Breast epithelium (tissue), 4 donors: ENCODE measurements around the gene CPNE5. TPM values are rescaled to one million over a fixed set of nuclear protein-coding genes. Genes with fewer than 3 reads are reported as not detected.
A peak's percentile ranks its signal among the peaks of the same experiment; 100 is the strongest.

Experiments used
- DNase-seq, 2 donors: peaks; one replicate each; pipeline ENCODE4 v3.0.0-alpha.2; 2019; ENCODE audit warnings: low spot score in 2 of 2
- H3K27ac ChIP-seq, 2 donors: fragments of 200-600 bp; sonication (generic) in 1 of 2; one replicate each; pipeline ENCODE4 v1.5.1; 2016 to 2019; ENCODE audit warnings: mild to moderate bottlenecking in 1 of 2
- H3K27me3 ChIP-seq, 2 donors: fragments of 200-600 bp; sonication (generic) in 1 of 2; one replicate each; pipeline versions ENCODE4 v1.5.1 to v1.6.0; 2017 to 2019; ENCODE audit warnings: control low read depth in 1 of 2, mild to moderate bottlenecking in 1 of 2
- H3K36me3 ChIP-seq: fragments of 200-600 bp; one replicate; pipeline ENCODE4 v1.5.1; 2019
- H3K4me1 ChIP-seq, 2 donors: fragments of 200-600 bp; sonication (generic); one replicate each; pipeline ENCODE4 v1.5.1; 2016 to 2019; ENCODE audit warnings: control low read depth in 1 of 2
- H3K4me3 ChIP-seq, 3 donors: fragments of 200-600 bp; sonication (generic); 1 replicate in 2 of 3; 2 replicates in 1 of 3; pipeline ENCODE4 v1.5.1; 2016 to 2019; ENCODE audit warnings: mild to moderate bottlenecking in 3 of 3, moderate library complexity in 2 of 3
- H3K9me3 ChIP-seq, 2 donors: fragments of 200-600 bp; sonication (generic) in 1 of 2; one replicate each; pipeline ENCODE4 v1.5.1; 2016 to 2019; ENCODE audit warnings: control low read depth in 1 of 2
- POLR2A ChIP-seq: fragments of 450-650 bp; IDR thresholded peaks from one replicate; pipeline ENCODE4 v1.6.1; 2016; ENCODE audit warnings: antibody characterized with exemption, mild to moderate bottlenecking, moderate library complexity
- POLR2AphosphoS5 ChIP-seq, 3 donors: sonication (generic); formaldehyde crosslinking; IDR thresholded peaks; one replicate each; pipeline ENCODE4 v1.6.1; 2017; ENCODE audit warnings: antibody characterized with exemption in 3 of 3
- intact Hi-C: fragments of 100-400 bp; cut with DNase I; formaldehyde crosslinking; loops from one replicate; pipeline ENCODE4 v1.15.1; 2023; ENCODE audit warnings: low total_unique reads
- total RNA-seq, 3 donors: library from RNA; depleted of rRNA; stranded (reverse); fragments of >200 nt; gene quantifications; one replicate each; pipeline ENCODE4 v1.1.0, GENCODE V29; 2016
- TF ChIP-seq, protein P1 (sequence below), 3 donors: fragments of 450-650 bp; IDR thresholded peaks; one replicate each; pipeline ENCODE4 v1.5.1; 2016 to 2017; ENCODE audit warnings: antibody characterized with exemption in 3 of 3, mild to moderate bottlenecking in 3 of 3, moderate library complexity in 3 of 3

Gene CPNE5
- total RNA-seq, 3 donors from 2014 or later, result 0.96 to 5.2 (median 3.7) TPM

DNA sequence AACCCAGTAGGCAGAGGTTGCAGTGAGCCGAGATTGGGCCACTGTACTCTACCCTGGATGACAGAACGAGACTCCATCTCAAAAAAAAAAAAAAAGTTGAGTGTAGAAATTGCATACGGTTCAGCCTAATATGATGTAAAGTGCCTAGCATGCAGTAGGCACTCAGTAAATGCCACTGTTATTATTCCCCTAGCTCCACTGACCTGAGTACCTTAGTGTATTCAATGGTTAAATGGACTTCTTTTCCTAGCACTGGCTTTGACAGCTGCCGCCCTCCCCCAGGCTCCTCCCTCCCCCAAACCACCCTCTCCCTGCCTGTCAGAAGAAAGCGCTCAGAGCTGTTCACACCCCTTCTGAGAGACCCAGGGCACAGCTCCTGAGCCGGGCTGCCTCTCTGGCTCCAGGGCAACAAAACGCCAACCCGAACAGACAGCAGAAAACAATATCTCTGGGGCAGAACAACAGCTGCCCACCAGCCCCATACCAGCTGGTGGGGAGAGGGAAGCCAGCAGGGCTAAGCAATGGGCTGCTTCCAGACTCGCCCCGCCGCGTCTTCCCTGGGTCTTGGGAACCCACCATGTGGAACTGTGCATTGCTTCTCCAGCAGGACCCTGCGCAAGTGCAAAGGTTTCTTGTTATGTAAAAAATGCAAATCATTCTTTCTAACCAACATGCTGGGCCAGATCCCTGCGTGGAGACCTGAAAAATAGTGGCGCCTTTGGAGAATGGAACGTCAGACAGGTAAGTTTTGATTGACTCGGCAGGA, 4.5 kb downstream of the CPNE5 start:
- no peak for TF ChIP-seq POLR2A
- TF ChIP-seq POLR2AphosphoS5 (IDR thresholded peaks at IDR 0.05), result no peak
- intact Hi-C loops, result no loop called here

DNA sequence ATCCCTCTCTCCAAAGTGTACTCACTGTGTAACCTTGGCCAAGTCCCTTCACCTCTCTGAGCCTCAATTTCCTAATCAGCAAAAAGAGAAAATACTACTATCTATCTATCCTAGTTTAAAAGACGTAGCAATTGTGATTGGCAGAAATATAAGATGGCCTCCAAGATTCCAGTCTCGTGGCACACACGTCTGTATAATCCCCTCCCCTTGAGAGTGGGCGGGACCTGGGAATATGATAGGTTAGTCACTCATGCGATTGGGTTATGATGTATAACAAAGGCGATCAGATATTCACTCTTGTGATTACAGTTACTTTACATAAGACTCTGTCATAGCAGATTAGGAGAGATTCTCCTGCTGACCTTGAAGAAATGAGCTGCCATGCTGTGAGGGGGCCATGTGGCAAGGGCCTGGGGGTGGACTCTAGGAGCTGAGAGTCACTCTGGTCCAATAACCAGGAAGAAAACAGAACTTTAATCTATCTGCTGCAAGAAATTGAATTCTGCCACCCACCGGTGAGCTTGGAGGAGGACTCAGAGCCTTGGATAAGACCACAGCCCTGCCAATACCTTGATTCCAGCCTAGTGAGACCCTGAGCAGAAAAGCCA, 6.0 kb downstream of the CPNE5 start:
- intact Hi-C loops, result no loop called here
- Histone ChIP-seq H3K27me3 (no peaks in the 10 kb centered on the region), H3K36me3 (no peaks in the 10 kb centered on the region), H3K4me3 (no peak overlapping the region), H3K27ac (no peak overlapping the region), H3K9me3 (no peaks in the 10 kb centered on the region), H3K4me1 (peaks cover 0 to 9% of the 10 kb centered on the region in 2 donors)
- TF ChIP-seq POLR2A, result no peak
- DNase-seq, result no peak

More for the DNA sequence above, 4.5 kb downstream of the CPNE5 start:
- H3K36me3 ChIP-seq, result no peaks in the 10 kb centered on the region
- H3K9me3 ChIP-seq, result no peaks in the 10 kb centered on the region
- no peaks in the 10 kb centered on the region for H3K27me3 ChIP-seq
- no peak overlapping the region for H3K4me3 ChIP-seq
- no peak overlapping the region for H3K27ac ChIP-seq
- H3K4me1 ChIP-seq, result peaks cover 5 to 9% of the 10 kb centered on the region in 2 donors
- no peak for DNase-seq

DNA sequence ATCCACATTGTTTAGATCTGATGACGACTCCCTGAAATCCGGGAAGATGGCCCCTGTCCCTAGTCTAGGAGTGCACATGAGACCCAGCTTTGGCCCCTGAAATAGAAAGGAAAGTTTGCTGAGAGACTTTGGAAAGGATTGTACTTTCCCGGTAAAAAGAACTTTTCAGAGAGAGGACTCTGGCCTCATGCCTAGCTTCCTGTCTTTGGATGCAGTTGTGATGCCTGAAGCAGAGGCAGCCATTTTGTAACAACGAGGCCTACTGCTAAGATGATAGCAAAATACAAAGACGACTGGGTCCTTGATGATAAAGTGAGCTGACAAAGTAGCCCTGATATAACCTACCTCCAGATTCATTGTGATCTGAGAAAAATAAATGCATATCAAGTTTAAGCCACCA, 6.9 kb downstream of the CPNE5 start:
- Histone ChIP-seq H3K4me1 (peaks cover 0 to 9% of the 10 kb centered on the region in 2 donors), H3K27me3 (no peaks in the 10 kb centered on the region), H3K4me3 (no peak overlapping the region), H3K27ac (no peak overlapping the region), H3K36me3 (no peaks in the 10 kb centered on the region), H3K9me3 (no peaks in the 10 kb centered on the region)
- DNase-seq, result no peak
- TF ChIP-seq POLR2AphosphoS5 (IDR thresholded peaks at IDR 0.05) (no peak), POLR2A (no peak)
- TF ChIP-seq, protein P1, sequence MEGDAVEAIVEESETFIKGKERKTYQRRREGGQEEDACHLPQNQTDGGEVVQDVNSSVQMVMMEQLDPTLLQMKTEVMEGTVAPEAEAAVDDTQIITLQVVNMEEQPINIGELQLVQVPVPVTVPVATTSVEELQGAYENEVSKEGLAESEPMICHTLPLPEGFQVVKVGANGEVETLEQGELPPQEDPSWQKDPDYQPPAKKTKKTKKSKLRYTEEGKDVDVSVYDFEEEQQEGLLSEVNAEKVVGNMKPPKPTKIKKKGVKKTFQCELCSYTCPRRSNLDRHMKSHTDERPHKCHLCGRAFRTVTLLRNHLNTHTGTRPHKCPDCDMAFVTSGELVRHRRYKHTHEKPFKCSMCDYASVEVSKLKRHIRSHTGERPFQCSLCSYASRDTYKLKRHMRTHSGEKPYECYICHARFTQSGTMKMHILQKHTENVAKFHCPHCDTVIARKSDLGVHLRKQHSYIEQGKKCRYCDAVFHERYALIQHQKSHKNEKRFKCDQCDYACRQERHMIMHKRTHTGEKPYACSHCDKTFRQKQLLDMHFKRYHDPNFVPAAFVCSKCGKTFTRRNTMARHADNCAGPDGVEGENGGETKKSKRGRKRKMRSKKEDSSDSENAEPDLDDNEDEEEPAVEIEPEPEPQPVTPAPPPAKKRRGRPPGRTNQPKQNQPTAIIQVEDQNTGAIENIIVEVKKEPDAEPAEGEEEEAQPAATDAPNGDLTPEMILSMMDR (IDR thresholded peaks at IDR 0.05), result no peak
- intact Hi-C loops, result no loop called here

DNA sequence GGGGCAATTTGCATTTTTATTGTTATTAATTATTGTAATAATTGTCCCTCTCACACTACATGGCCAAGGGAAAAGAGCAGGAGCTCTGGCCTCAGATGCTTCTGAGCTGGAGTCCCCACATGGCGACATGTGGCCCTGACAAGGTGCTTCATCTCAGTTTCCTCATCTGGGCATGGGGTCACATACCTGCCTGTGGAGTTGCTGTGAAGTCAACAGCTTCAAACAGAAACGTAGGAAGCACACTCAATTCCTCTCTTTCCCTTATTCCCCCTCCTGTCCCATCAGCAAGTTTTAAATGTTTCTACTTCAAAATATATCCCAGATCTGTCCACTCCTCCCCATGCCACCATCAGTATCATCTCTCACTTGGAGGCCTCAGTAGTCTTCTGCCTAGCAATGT, 8.7 kb downstream of the CPNE5 start:
- TF ChIP-seq, protein P1 (IDR thresholded peaks at IDR 0.05), result no peak
- TF ChIP-seq POLR2A (no peak), POLR2AphosphoS5 (IDR thresholded peaks at IDR 0.05) (no peak)
- intact Hi-C loops, result no loop called here
- Histone ChIP-seq H3K36me3 (no peaks in the 10 kb centered on the region), H3K9me3 (no peaks in the 10 kb centered on the region), H3K27ac (peak overlapping the region; percentile 40 to 44), H3K27me3 (no peaks in the 10 kb centered on the region), H3K4me1 (peaks cover 0 to 9% of the 10 kb centered on the region in 2 donors), H3K4me3 (no peak overlapping the region)
- no peak for DNase-seq

DNA sequence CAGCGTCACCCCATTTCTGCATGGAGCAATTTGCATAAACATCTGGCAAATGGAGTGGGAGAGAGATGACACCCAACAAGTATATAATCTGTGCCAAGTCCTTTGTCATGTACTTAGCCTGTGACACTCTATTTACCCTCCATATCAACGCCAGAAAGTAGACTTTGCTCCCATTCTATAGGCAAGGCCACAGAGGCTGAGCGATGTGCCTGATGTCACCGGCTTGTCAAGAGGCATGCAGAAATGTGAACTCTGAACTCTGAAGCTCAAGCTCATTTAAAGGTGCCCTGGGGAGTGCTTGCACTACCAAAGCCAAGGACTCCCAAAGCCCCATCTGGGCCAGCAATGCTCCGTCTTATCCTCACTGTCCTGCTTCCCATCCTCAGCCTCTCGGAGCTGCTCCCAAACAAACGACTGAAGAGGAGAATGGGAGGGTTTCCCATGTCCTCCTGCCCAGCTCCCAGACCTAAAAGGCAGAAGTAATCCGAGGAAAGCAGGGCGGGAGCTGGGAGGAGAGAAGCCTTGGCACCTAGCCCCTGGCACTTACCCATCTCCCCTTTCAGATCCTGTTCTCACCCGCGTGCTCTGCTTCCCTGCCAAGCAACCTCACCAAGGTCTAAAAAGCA, 9.2 kb downstream of the CPNE5 start:
- H3K27ac ChIP-seq, result peak overlapping the region; percentile 40 to 44
- peak; percentile 78 to 80 for DNase-seq
- intact Hi-C loops, result no loop called here

More for the DNA sequence above, 9.2 kb downstream of the CPNE5 start:
- Histone ChIP-seq H3K4me1 (peaks cover 0 to 9% of the 10 kb centered on the region in 2 donors), H3K4me3 (no peak overlapping the region), H3K27me3 (no peaks in the 10 kb centered on the region), H3K36me3 (no peaks in the 10 kb centered on the region), H3K9me3 (no peaks in the 10 kb centered on the region)
- no peak for TF ChIP-seq POLR2AphosphoS5 (IDR thresholded peaks at IDR 0.05)
- TF ChIP-seq, protein P1 (IDR thresholded peaks at IDR 0.05), result no peak
